Endothelial cell (in vitro differentiated cells): ENCODE data around the gene JAK2. TPM values are rescaled to one million over a fixed set of nuclear protein-coding genes. Genes with fewer than 3 reads are reported as not detected.

Source experiments
- DNase-seq: peaks from one replicate; pipeline ENCODE4 v3.0.0; 2021; ENCODE audit warnings: low spot score
- H3K27ac Mint-ChIP-seq: one replicate; pipeline ENCODE4 v1.8.0; 2021; ENCODE audit warnings: mixed read lengths, inconsistent platforms; ENCODE audit not compliant: unreplicated experiment
- H3K27me3 Mint-ChIP-seq: one replicate; pipeline ENCODE4 v1.8.0; 2021; ENCODE audit warnings: mild to moderate bottlenecking, moderate library complexity, mixed read lengths, inconsistent platforms; ENCODE audit not compliant: unreplicated experiment
- H3K36me3 Mint-ChIP-seq: one replicate; pipeline ENCODE4 v1.8.0; 2021; ENCODE audit warnings: mild to moderate bottlenecking, low read depth, mixed read lengths, inconsistent platforms; ENCODE audit not compliant: unreplicated experiment
- H3K4me1 Mint-ChIP-seq: one replicate; pipeline ENCODE4 v1.8.0; 2021; ENCODE audit warnings: mild to moderate bottlenecking, mixed read lengths, inconsistent platforms; ENCODE audit not compliant: unreplicated experiment
- H3K4me3 Mint-ChIP-seq: one replicate; pipeline ENCODE4 v1.8.0; 2021; ENCODE audit warnings: mild to moderate bottlenecking, mixed read lengths, inconsistent platforms; ENCODE audit not compliant: unreplicated experiment
- H3K9me3 Mint-ChIP-seq: one replicate; pipeline ENCODE4 v1.8.0; 2021; ENCODE audit warnings: mixed read lengths, inconsistent platforms; ENCODE audit not compliant: unreplicated experiment
- total RNA-seq: library from RNA; stranded (reverse); fragmentation: NEBNext Ultra II Directional; extraction: Animal tissue kit (Norgen Biotek cat#: 25700); gene quantifications from one replicate; pipeline ENCODE4 v1.2.1, GENCODE V29; 2021; ENCODE audit not compliant: unreplicated experiment
- TF ChIP-seq, protein P1 (sequence below): fragments of 200-600 bp; sonication (generic); IDR thresholded peaks from one replicate; pipeline ENCODE4 v1.5.0; 2021; ENCODE audit warnings: antibody characterized with exemption; ENCODE audit not compliant: unreplicated experiment

The JAK2 gene
- total RNA-seq, 1 donor from 2014 or later, result 9.4 TPM

GRCh38 chr9:5040730-5041389, 55.8 kb downstream of the JAK2 start:
- TF ChIP-seq, protein P1, sequence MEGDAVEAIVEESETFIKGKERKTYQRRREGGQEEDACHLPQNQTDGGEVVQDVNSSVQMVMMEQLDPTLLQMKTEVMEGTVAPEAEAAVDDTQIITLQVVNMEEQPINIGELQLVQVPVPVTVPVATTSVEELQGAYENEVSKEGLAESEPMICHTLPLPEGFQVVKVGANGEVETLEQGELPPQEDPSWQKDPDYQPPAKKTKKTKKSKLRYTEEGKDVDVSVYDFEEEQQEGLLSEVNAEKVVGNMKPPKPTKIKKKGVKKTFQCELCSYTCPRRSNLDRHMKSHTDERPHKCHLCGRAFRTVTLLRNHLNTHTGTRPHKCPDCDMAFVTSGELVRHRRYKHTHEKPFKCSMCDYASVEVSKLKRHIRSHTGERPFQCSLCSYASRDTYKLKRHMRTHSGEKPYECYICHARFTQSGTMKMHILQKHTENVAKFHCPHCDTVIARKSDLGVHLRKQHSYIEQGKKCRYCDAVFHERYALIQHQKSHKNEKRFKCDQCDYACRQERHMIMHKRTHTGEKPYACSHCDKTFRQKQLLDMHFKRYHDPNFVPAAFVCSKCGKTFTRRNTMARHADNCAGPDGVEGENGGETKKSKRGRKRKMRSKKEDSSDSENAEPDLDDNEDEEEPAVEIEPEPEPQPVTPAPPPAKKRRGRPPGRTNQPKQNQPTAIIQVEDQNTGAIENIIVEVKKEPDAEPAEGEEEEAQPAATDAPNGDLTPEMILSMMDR, result no peak
- H3K27ac Mint-ChIP-seq, result no peak overlapping the region
- no peaks in the 10 kb centered on the region for H3K27me3 Mint-ChIP-seq
- H3K9me3 Mint-ChIP-seq, result no peaks in the 10 kb centered on the region
- no peak overlapping the region for H3K4me3 Mint-ChIP-seq
- DNase-seq, result no peak
- peaks cover 14% of the 10 kb centered on the region for H3K36me3 Mint-ChIP-seq
- no peaks in the 10 kb centered on the region for H3K4me1 Mint-ChIP-seq

DNA sequence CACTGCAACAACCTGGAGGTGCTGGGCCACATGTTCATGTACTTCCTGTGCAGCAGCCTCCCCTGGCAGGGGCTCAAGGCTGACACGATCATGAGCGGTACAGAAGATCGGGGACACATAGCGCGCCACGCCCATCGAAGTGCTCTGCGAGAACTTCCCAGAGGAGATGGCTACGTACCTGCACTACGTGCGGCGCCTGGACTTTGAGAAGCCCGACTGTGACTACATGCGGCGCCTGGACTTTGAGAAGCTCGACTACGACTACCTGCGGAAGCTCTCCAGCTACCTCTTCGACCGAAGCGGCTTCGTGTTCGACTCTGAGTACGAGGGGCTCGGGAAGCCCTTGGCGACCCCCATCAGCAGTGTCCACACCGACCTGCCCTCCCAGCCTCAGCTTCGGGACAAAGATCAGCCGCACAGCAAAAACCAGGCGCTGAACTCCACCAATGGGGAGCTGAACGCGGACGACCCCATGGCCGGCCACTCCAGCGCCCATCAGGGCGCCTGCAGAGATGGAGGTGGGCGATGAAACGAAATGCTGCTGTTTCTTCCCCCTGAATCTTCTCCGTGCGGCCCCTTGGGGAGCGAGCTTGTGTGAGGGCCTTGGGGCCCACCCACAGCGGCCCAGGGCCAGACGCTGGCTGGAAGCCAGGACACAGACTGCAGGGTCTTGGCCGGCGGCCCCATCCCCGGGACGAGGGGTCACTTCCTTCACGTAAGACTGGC, 56.5 kb downstream of the JAK2 start:
- Mint-ChIP-seq H3K4me3 (no peak overlapping the region), H3K4me1 (no peaks in the 10 kb centered on the region), H3K9me3 (no peaks in the 10 kb centered on the region), H3K36me3 (peaks cover 14% of the 10 kb centered on the region), H3K27me3 (no peaks in the 10 kb centered on the region), H3K27ac (no peak overlapping the region)
- TF ChIP-seq, protein P1, result no peak
- no peak for DNase-seq

DNA sequence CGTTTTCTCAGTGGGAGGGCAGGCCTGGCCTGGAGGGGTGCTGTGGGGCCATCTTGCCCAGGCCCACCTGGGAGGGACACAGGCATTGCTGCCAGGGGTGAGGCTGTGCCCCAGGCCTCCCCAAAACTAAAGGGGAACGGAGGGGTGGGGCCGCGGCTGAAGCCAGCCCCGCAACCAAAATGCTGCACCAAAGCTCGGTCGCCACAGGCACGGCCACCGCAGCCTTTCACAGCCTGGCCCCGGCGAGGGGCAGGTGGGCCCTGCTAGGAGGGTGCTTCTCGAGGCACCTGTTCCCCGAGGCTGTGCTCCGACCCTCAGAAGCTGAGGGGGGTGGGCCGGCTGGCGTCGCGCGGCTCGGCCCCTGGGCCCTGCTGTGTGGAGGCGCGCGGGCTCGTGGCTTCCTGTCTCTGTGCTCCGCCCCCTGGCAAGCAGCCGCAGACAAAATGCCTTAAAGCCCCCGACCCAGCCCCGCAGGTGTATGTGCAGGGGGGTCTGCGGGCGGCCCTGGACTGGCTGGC, 57.6 kb downstream of the JAK2 start:
- no peak overlapping the region for H3K4me3 Mint-ChIP-seq
- no peak for DNase-seq
- no peaks in the 10 kb centered on the region for H3K9me3 Mint-ChIP-seq
- no peaks in the 10 kb centered on the region for H3K4me1 Mint-ChIP-seq
- H3K27ac Mint-ChIP-seq, result no peak overlapping the region
- TF ChIP-seq, protein P1, result no peak
- H3K36me3 Mint-ChIP-seq, result peaks cover 14% of the 10 kb centered on the region
- H3K27me3 Mint-ChIP-seq, result no peaks in the 10 kb centered on the region

DNA sequence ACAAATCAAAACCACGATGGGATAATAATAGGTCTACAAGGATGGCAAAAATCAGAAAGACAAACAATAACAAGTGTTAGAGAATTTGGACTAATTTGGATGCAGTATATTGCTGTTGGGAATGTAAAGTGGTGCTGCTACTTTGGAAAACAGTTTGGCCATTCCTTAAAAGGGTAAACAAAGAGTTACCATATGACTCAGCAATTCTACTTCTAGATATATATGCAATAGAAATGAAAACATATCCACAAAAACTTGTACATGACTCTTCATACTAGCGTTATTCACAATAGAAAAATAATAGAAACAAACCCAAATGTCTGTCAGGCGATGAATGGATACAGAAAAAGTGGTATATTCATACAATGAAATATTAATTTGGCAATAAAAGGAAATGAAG, 58.3 kb downstream of the JAK2 start:
- TF ChIP-seq, protein P1, result no peak
- H3K27me3 Mint-ChIP-seq, result no peaks in the 10 kb centered on the region
- no peak overlapping the region for H3K4me3 Mint-ChIP-seq
- H3K36me3 Mint-ChIP-seq, result peaks cover 14% of the 10 kb centered on the region
- H3K9me3 Mint-ChIP-seq, result no peaks in the 10 kb centered on the region
- no peaks in the 10 kb centered on the region for H3K4me1 Mint-ChIP-seq
- no peak overlapping the region for H3K27ac Mint-ChIP-seq
- DNase-seq, result no peak

DNA sequence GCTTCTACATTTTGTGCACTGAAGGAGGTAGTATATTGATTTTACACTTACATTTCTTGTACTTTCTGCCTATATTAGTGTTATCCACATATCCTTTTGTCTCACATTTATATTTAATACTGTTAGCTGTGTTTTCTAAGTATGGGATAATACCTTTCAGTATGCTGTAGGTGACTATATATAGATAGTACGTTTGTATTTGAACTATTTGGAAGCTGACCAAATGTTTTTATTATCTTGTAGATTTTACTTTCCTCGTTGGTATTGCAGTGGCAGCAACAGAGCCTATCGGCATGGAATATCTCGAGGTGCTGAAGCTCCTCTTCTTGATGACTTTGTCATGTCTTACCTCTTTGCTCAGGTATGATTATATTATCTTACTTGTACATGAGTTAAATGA, 59.1 kb downstream of the JAK2 start:
- Mint-ChIP-seq H3K4me1 (no peaks in the 10 kb centered on the region), H3K27me3 (no peaks in the 10 kb centered on the region), H3K27ac (no peak overlapping the region), H3K9me3 (no peaks in the 10 kb centered on the region), H3K36me3 (peaks cover 14% of the 10 kb centered on the region), H3K4me3 (no peak overlapping the region)
- no peak for DNase-seq
- TF ChIP-seq, protein P1, result no peak
